ENCODE results near the gene MCL1. TPM values are rescaled to one million over a fixed set of nuclear protein-coding genes. Genes with fewer than 3 reads are reported as not detected.

Gene MCL1
- total and polyA plus RNA-seq, 2 experiments from 2014 or later: 55.3 to 244 TPM

GRCh38 chr1:150551051-150551783 is 28.2 kb downstream of the MCL1 start (continued):
- TF ChIP-seq, protein P1, sequence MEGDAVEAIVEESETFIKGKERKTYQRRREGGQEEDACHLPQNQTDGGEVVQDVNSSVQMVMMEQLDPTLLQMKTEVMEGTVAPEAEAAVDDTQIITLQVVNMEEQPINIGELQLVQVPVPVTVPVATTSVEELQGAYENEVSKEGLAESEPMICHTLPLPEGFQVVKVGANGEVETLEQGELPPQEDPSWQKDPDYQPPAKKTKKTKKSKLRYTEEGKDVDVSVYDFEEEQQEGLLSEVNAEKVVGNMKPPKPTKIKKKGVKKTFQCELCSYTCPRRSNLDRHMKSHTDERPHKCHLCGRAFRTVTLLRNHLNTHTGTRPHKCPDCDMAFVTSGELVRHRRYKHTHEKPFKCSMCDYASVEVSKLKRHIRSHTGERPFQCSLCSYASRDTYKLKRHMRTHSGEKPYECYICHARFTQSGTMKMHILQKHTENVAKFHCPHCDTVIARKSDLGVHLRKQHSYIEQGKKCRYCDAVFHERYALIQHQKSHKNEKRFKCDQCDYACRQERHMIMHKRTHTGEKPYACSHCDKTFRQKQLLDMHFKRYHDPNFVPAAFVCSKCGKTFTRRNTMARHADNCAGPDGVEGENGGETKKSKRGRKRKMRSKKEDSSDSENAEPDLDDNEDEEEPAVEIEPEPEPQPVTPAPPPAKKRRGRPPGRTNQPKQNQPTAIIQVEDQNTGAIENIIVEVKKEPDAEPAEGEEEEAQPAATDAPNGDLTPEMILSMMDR (conservative IDR thresholded peaks at IDR 0.05; ENCODE audit: low read depth in 2 of 2): no peak
- TF ChIP-seq EZH2phosphoT487 (IDR thresholded peaks at IDR 0.05; ENCODE audit: unreplicated experiment): no peak

GRCh38 chr1:150550222-150551050 is 29.0 kb downstream of the MCL1 start:
- Histone ChIP-seq H3F3A (replicated peaks; ENCODE audit: low read depth) (peaks cover 9% of the 10 kb centered on the region), H3K4me2 (peak overlapping the region; percentile 82; the same call in 1 of the 2 replicates), H3K27ac (ENCODE audit: low read depth) (no peak overlapping the region), H3K4me3 (peak overlapping the region; percentile 83; the same call in 1 of the 2 replicates), H3K4me1 (ENCODE audit: insufficient read depth) (peaks cover 11% of the 10 kb centered on the region; the same call in 1 of the 2 replicates), H3K36me3 (ENCODE audit: insufficient read depth) (no peaks in the 10 kb centered on the region), H2AFZ (no peak overlapping the region), H3K27me3 (ENCODE audit: insufficient read depth) (peaks cover 30% of the 10 kb centered on the region), H4K20me1 (replicated peaks; ENCODE audit: insufficient read depth) (no peaks in the 10 kb centered on the region), H3K9me2 (ENCODE audit: insufficient read depth) (no peaks in the 10 kb centered on the region), H3K79me2 (replicated peaks; ENCODE audit: insufficient read depth) (no peaks in the 10 kb centered on the region)
- DNase-seq (ENCODE audit: low spot score) (peak; percentile 29), ATAC-seq (no peak)
- Mint-ChIP-seq H3K27ac (no peak overlapping the region), H3K4me1 (peaks cover 26% of the 10 kb centered on the region), H3K4me3 (no peak overlapping the region), H3K27me3 (ENCODE audit: insufficient read depth, low read depth, poor library complexity) (peaks cover 33% of the 10 kb centered on the region), H3K36me3 (ENCODE audit: low read depth) (no peaks in the 10 kb centered on the region; the same call in 2 of the 3 replicates), H3K9me3 (no peaks in the 10 kb centered on the region)
- TF ChIP-seq ZNF331 (CRISPR knock-in tag; IDR thresholded peaks at IDR 0.05; ENCODE audit: low read depth) (no peak), ZNF114 (CRISPR knock-in tag; IDR thresholded peaks at IDR 0.05) (no peak), ZNF462 (CRISPR knock-in tag; IDR thresholded peaks at IDR 0.05) (no peak), CREB1 (CRISPR knock-in tag; IDR thresholded peaks at IDR 0.05; ENCODE audit: low read depth) (no peak), EZH2phosphoT487 (IDR thresholded peaks at IDR 0.05; ENCODE audit: unreplicated experiment) (no peak), POLR2AphosphoS5 (IDR thresholded peaks at IDR 0.05; ENCODE audit: low read depth) (no peak), JUNB (IDR thresholded peaks at IDR 0.05; ENCODE audit: unreplicated experiment) (no peak), NANOG (IDR thresholded peaks at IDR 0.05; ENCODE audit: borderline replicate concordance) (no peak), EZH2 (IDR thresholded peaks at IDR 0.05; ENCODE audit: low read depth, unreplicated experiment) (no peak)
- TF ChIP-seq, protein P1 (conservative IDR thresholded peaks at IDR 0.05; ENCODE audit: low read depth in 2 of 2): no peak

Measured in GM23338 (cell line).